ENCODE measurements around the gene WDFY4. TPM values are rescaled to one million over a fixed set of nuclear protein-coding genes. Genes with fewer than 3 reads are reported as not detected.

WDFY4 gene
- total and polyA plus RNA-seq, 2 of the 4 experiments (the other 2 are of a cell fraction): not detected

- no peak for DNase-seq
- no peak overlapping the region for H2AFZ ChIP-seq (replicated peaks; ENCODE audit: low read length, poor library complexity)
- POLR2A ChIA-PET (ENCODE audit: unreplicated experiment): no interaction called here
- no peaks in the 10 kb centered on the region for H3K79me1 ChIP-seq (ENCODE audit: low read depth in 1 of 2, low read length in 2 of 2)
- no peak overlapping the region for H2AK9ac ChIP-seq (replicated peaks; ENCODE audit: low read depth, low read length, poor library complexity)
- H3K27ac ChIP-seq (ENCODE audit: insufficient read depth, low read length): no peak overlapping the region
- no peak overlapping the region for H4K8ac ChIP-seq (ENCODE audit: low read depth in 2 of 2, low read length in 2 of 2)
- no peak for TF ChIP-seq FOS (IDR thresholded peaks at IDR 0.05; ENCODE audit: low read depth, low read length)
- TF ChIP-seq CTCF (conservative IDR thresholded peaks at IDR 0.05; ENCODE audit: low read depth, low read length): no peak
- H3K4me2 ChIP-seq (ENCODE audit: low read depth, low read length): no peak overlapping the region
- no peaks in the 10 kb centered on the region for H3K9me3 ChIP-seq (ENCODE audit: control insufficient read depth, insufficient read depth, low read length)
- no peak overlapping the region for H3K56ac ChIP-seq (ENCODE audit: extremely low read depth, insufficient read depth, low read length)
- no peak overlapping the region for H2BK15ac ChIP-seq (ENCODE audit: low read depth, low read length)
- no peak overlapping the region for H3K18ac ChIP-seq (ENCODE audit: low read depth, low read length)
- no peak overlapping the region for H2BK5ac ChIP-seq (ENCODE audit: low read depth, low read length, poor library complexity, severe bottlenecking)
- H3K36me3 ChIP-seq (ENCODE audit: control insufficient read depth, insufficient read depth, low read length): no peaks in the 10 kb centered on the region
- H4K91ac ChIP-seq (ENCODE audit: insufficient read depth, low read depth, low read length): no peak overlapping the region
- no peak overlapping the region for H3K9ac ChIP-seq (ENCODE audit: low read depth, low read length)
- H3K4me1 ChIP-seq (ENCODE audit: control insufficient read depth, insufficient read depth, low read length): no peaks in the 10 kb centered on the region
- ATAC-seq (ENCODE audit: low read depth): no peak
- H2BK120ac ChIP-seq (ENCODE audit: low read depth, low read length): no peak overlapping the region
- H4K20me1 ChIP-seq (ENCODE audit: insufficient read depth, low read length): no peaks in the 10 kb centered on the region
- no peak overlapping the region for H2BK20ac ChIP-seq (ENCODE audit: low read depth, low read length)
- no CpG with 5 or more reads among the region's 6 CpGs for WGBS, 2 experiments (ENCODE audit: extremely low coverage in 2 of 2, insufficient read length in 1 of 2)
- no peak overlapping the region for H3K4ac ChIP-seq (ENCODE audit: low read depth, low read length)
- dilution Hi-C loops (cut with HindIII; ENCODE audit: low sequenced_read_pairs, unreplicated experiment) (no loop called here), in situ Hi-C loops (cut with MboI; ENCODE audit: low sequenced_read_pairs) (no loop called here), intact Hi-C loops (cut with micrococcal nuclease) (no loop called here)
- H3K27me3 ChIP-seq (ENCODE audit: control insufficient read depth, insufficient read depth, low read length): peaks cover 14% of the 10 kb centered on the region
- no peak overlapping the region for H3K4me3 ChIP-seq (ENCODE audit: insufficient read depth, low read depth, low read length)
- H3K14ac ChIP-seq (replicated peaks; ENCODE audit: low read depth, low read length): no peak overlapping the region
- no peaks in the 10 kb centered on the region for H3K9me1 ChIP-seq (ENCODE audit: insufficient read depth, low read length)
- CTCF ChIA-PET: no interaction called here
- no peak overlapping the region for H3K23ac ChIP-seq (ENCODE audit: low read depth, low read length)
- no peak overlapping the region for H2AK5ac ChIP-seq (ENCODE audit: low read depth, low read length)
- H4K5ac ChIP-seq (ENCODE audit: low read depth, low read length): no peak overlapping the region
- BruUV-seq (replicated peaks): no TSS peak
Observed at GRCh38 chr10:48791267-48791928, 106.7 kb downstream of the WDFY4 start.

Data from IMR-90 (cell line).